K562 (cell line): ENCODE results near the gene RDH13. TPM values are rescaled to one million over a fixed set of nuclear protein-coding genes. Genes with fewer than 3 reads are reported as not detected.

Experiments
- AFF4 ChIP-seq: sonication (generic); formaldehyde crosslinking; IDR thresholded peaks from 2 replicates; pipeline ENCODE4 v1.8.0; 2023; ENCODE audit warnings: mild to moderate bottlenecking, missing genetic modification reagents
- MCM5 ChIP-seq: fragments of 450-650 bp; IDR thresholded peaks from 2 replicates; pipeline ENCODE4 v1.6.1; 2016; ENCODE audit warnings: low read depth
- MYC ChIP-seq, 2 experiments: fragments of 250-450 bp in 1 of 2; sonication (Bioruptor Pico) in 1 of 2; IDR thresholded peaks; 2 replicates each; pipeline versions ENCODE4 v1.5.1 to v1.6.1; 2012 to 2021; ENCODE audit warnings: low read depth in 2 of 2, borderline replicate concordance in 1 of 2, improper control_type of control experiment in 1 of 2, low read length in 1 of 2, mild to moderate bottlenecking in 1 of 2, moderate library complexity in 1 of 2
- NONO ChIP-seq, 2 experiments: fragments of 200-400 bp in 1 of 2; fragments of 450-650 bp in 1 of 2; formaldehyde crosslinking in 1 of 2; IDR thresholded peaks; 2 replicates each; pipeline ENCODE4 v1.6.1; 2017; ENCODE audit warnings: low read depth in 2 of 2, mild to moderate bottlenecking in 2 of 2, moderate library complexity in 2 of 2, low read length in 1 of 2
- ZNF407 ChIP-seq: fragments of 450-650 bp; IDR thresholded peaks from 2 replicates; pipeline ENCODE4 v1.6.1; 2016; ENCODE audit warnings: low read depth
- ZNF695 ChIP-seq: fragments of 450-650 bp; formaldehyde crosslinking; IDR thresholded peaks from 2 replicates; pipeline ENCODE4 v1.4.0; 2020; ENCODE audit warnings: mild to moderate bottlenecking, moderate library complexity
- ZNF766 ChIP-seq: fragments of 200-800 bp; sonication (Bioruptor generic); conservative IDR thresholded peaks from 2 replicates; pipeline ENCODE4 v1.6.1; 2016; ENCODE audit warnings: missing genetic modification characterization, missing compliant biosample characterization
- polyA plus RNA-seq, 8 experiments: library from polyadenylated mRNA; depleted of rRNA in 4 of 8; stranded (reverse) in 5 of 8; unstranded in 3 of 8; fragments of >200 nt; fragmentation: Nextera tagmentation in 2 of 8; fragmentation: Illumina TruSeq in 1 of 8; extraction: Ambion mirVana in 2 of 8; extraction: Trizol in 1 of 8; gene quantifications; 2 replicates each; pipeline versions ENCODE4 v1.2.1 to v1.2.3, GENCODE V29; 2011 to 2014; ENCODE audit warnings: inconsistent platforms in 1 of 8, missing spikeins in 1 of 8
- total RNA-seq, 7 experiments: library from RNA; depleted of rRNA in 6 of 7; stranded (reverse); fragments of >200 nt in 6 of 7; fragmentation: Illumina TruSeq in 2 of 7; extraction: Trizol in 2 of 7; gene quantifications; 2 replicates each; pipeline versions ENCODE4 v1.2.1 to v1.2.3, GENCODE V29; 2011 to 2021; ENCODE audit warnings: low replicate concordance in 1 of 7
- TF ChIP-seq, protein P1 (sequence below): fragments of 250-450 bp; sonication (Bioruptor Pico); IDR thresholded peaks from 2 replicates; pipeline ENCODE4 v1.5.0; 2021; ENCODE audit warnings: mild to moderate bottlenecking, moderate library complexity

RDH13 gene
- total and polyA plus RNA-seq, 9 of the 15 experiments (the other 6 are each of a cell fraction or from before 2014, with no cell fraction given): 7.5 to 70.3 (median 39.5) TPM

GRCh38 chr19:55080968-55081769, 18.2 kb upstream of the RDH13 start (continued):
- TF ChIP-seq ZNF407: no peak
- peak in 1 of 2 experiments; percentile 26; a peak in 1 of 4 replicates for TF ChIP-seq NONO (IDR thresholded peaks at IDR 0.05; ENCODE audit: low read depth in 2 of 2, low read length in 1 of 2)
- no peak for TF ChIP-seq ZNF695 (CRISPR knock-in tag)
- TF ChIP-seq MYC (IDR thresholded peaks at IDR 0.05; ENCODE audit: low read depth, low read length): no peak
- TF ChIP-seq MYC (CRISPR knock-in tag; IDR thresholded peaks at IDR 0.05; ENCODE audit: borderline replicate concordance, low read depth): no peak
- no peak for TF ChIP-seq MCM5
- no peak for TF ChIP-seq ZNF766 (CRISPR knock-in tag)
- no peak for TF ChIP-seq AFF4 (CRISPR knock-in tag)
- TF ChIP-seq, protein P1, sequence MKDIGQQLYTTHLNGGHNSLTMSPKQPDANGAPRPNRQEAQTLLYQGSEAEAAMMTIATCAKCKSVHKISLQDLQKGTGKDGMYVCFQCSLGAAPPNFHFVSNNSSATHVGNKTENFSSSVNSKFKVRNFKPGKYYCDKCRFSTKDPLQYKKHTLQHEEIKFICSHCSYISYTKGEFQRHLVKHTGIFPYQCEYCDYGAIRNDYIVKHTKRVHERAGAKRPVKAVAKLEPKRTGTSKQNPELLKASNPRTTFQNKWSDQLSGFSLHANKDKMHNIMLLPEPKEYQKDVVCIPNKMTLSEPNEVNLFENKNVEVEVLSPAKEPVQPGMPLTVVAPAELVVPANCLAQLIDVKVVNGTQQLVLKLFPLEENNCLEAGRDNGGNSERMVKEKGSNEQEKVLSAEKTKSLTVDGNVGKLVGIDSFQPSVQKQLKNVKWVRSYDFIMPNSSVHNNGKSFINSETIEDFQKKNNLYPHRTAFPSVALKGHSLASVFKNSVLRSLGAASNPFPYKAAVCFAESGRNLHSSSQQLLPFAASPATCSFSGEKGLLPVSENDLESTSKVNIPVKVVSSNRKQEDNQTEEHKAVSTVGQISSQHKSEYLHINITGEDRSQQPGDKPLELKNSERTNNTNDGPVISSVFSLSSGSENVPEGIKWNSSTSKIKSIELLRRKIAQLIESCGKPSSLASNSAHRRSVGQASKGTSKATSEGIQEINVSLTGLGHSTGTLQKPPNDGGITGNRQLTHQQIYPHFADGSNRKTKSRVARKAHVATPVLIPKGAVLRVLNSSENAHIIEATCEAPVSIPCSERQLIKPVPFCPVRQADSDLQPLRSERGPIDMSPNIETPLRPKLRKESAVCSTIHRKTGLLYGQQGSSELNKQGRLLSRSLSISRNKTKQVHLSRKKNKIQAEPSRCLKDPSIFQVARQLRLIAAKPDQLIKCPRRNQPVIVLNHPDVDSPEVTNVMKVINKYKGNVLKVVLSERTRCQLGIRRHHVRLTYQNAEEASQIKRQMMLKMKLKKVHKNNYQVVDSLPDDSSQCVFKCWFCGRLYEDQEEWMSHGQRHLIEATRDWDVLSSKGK: no peak
